HG03575 (cell line): Measurements from ENCODE around the gene GRID1.
"Not testable (repeated sequence)": the region's sequence is repeated elsewhere in the genome, so short reads cannot be mapped to it uniquely, and the experiment has no call there.

Experiments
- ATAC-seq: cut with Tn5 transposase; IDR thresholded peaks from one replicate; pipeline ENCODE4 v1.9.1; 2021; ENCODE audit not compliant: unreplicated experiment, insufficient number of reproducible peaks, low FRiP score; ENCODE audit errors: extremely low read depth

The GRID1 gene

DNA sequence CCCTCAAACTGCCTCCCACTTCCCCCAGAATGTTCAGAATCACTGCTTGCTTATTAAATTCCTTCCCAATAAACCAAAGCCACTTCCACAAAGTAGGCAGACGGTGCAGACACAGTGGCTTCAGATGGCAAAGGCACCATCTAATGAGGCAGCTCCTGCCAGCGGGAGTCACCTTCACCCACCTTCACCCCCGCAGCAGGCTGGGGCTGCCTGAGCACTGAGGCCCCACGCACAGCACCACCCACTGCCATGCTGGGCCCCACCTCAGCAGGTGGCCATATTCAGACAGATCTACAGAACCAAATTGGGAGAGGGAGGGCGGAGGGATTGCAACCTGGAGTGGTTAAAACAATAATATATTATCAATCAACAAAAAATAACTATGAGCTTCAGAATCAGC, 118.5 kb downstream of the GRID1 start:
- ATAC-seq: no peak

DNA sequence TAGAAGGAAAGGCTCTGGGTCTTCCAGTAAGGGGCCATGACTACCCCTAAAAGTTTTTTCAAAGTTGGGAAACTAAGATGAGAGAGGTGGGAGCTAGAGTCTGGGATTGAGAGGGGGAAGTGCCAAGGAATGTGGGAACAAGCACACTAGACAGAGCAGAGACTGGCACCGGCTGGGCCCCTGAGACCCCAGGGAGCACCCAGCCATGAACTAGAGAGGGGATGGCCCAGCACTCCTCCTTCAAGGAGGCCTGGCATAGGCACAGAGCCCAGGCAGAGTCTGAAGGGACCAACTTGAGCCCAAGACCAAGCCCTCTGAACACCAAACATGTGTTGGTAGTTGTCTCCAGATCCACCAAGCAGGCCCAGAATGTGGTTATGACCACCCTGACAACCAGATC, 119.0 kb downstream of the GRID1 start:
- ATAC-seq: no peak

DNA sequence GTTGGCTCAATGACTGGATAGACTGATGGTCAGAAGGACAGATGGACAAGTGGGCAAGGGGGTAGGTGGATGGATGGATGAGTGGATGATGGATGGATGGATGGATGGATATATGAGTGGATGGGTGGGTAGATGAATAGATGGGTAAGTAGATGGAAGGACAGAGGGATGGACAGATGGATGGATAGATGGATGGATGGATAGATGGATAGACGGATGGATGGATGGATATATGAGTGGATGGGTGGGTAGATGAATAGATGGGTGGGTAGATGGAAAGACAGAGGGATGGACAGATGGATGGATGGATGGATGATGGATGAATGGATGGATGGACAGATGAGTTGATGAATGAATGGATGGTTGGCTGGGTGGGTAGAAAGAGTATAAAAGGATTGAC, 119.5 kb downstream of the GRID1 start:
- ATAC-seq: no peak

DNA sequence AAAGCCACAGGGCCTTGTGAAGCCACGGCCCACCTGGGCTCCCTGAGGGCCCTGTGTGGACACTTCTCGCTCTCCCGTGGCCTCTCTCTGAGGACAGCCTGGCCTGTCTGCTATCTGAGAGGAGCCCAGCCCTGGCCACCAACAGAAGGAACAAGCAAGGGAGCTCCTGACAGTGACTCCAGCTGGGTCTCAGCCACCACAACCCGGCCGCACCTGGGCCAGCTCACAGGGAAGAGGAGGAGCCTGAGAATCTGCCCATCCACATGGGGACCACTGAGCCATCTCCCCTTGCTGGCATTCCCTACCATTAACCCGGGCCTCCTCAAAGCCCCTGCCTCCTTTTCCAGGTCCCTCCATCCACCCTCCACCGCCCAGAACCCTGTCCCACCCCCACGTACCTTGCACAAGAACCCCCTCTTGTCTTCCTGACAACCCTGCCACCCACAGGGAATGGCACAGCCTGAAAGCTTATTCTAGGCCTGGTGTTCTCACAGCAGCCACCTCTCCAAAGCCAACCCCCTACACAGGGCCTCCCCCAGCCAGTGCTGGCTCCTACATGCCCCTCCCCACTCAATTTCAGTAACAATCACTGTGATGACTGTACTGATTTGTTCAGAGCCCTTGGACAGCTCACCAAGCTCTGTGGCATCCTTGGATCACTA, 120.2 kb downstream of the GRID1 start:
- ATAC-seq: no peak

DNA sequence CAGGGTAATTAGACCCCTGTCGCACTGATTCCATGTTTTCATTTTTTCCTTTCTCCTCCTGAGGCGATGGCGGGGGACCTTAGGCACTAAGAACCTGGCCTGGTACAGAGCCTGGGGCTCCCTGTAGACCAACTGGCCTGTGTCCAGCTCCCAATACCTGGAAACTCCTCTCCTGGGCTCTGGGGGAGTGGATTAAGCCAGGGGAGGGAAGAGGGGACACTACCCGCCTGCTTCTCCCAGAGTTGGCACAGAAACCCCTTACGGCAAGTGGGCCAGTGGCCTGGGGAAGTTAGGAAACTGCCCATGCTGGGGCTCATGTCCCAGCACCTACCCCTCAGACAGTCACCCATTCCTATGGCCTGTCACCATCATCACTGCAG, 121.6 kb downstream of the GRID1 start:
- ATAC-seq: no peak

DNA sequence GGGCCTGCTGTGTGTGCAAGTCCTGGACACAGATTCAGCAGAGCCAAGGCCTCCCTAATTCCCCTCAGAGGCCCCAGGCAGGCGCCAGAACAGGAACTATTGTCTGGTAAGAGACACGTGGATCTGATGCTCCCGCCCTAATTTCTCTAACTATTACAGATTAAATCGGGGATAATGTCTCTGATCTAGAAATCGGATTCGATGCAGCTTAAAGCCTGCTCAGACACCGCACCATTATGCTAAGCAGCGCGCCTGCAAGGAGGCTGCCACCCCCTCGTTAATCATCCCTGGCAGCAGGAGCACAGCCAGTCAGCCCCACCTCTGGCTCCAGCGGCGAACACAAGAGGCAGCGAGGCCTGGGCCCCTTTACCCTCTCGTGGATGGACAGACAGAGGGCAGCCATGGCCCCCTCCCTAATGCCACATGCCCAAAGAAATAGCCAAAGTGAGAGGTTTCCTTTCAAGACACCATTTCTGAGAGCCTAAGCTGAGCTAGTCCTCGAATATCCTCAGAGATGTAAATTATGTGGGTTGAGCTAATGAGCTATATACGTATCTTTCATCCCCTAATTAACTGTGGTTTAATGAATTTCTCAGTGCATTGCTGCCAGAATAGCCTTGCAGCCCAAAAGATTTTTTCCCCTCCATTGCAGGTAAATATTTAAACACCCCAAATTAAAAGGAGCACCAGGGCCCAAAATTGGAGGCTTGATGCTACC, 122.1 kb downstream of the GRID1 start:
- no peak for ATAC-seq

DNA sequence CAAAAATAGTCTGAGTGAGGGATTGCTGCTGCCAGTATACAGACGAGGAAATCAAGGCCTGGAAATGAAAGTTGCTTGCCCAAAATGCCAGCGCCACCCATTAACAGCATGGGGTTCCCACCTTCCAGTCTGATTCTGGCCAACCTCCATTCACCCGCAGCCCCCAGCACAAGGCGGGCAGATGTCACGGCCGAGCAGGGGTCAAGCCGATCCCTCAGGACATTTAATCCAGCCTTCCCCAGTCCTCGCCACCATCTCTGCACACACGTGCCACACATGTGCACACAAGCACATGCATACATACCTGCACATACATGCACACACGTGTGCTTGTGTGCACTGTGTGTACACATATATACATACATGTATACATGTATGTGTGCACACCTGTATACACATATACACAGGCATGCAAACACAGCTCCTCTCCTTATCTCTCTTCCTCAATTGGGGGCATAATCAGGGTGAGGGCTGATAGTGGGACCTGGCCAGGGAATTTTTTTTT, 122.9 kb downstream of the GRID1 start:
- no peak for ATAC-seq

DNA sequence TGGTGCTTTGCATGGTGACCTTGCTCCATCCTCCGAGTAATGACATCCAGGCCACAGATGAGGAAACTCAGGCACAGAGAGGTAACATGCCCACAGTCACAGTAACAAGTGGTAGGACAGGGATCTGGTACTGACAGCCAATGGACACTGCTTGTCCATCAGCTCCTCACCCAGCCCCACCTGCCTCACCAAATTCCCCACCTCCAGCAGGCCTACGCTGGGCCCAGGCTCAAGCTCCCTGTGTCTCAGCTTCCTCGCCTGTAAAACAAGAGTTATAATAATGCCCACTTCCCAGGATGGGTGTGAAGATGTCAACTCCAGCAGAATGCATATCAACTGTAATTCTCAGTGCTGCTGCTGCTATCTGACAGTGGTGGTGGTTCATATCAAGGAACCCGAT, 123.8 kb downstream of the GRID1 start:
- ATAC-seq: no peak

DNA sequence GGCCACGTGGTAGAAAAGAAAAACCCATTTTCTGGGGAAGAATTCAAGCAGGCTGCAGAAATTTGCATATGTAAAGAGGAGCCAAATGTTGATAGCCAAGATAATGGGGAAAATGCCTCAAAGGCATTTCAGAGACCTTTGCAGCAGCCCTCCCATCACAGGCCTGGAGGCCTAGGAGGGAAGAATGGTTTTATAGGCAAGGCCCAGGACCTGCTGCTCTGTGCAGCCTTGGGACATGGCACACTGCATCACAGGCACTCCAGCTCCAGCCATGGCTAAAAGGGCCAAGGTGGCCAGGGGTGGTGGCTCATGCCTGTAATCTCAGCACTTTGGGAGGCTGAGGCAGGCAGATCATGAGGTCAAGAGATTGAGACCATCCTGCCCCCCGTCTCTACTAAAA, 128.5 kb downstream of the GRID1 start:
- not testable (repeated sequence) for ATAC-seq

DNA sequence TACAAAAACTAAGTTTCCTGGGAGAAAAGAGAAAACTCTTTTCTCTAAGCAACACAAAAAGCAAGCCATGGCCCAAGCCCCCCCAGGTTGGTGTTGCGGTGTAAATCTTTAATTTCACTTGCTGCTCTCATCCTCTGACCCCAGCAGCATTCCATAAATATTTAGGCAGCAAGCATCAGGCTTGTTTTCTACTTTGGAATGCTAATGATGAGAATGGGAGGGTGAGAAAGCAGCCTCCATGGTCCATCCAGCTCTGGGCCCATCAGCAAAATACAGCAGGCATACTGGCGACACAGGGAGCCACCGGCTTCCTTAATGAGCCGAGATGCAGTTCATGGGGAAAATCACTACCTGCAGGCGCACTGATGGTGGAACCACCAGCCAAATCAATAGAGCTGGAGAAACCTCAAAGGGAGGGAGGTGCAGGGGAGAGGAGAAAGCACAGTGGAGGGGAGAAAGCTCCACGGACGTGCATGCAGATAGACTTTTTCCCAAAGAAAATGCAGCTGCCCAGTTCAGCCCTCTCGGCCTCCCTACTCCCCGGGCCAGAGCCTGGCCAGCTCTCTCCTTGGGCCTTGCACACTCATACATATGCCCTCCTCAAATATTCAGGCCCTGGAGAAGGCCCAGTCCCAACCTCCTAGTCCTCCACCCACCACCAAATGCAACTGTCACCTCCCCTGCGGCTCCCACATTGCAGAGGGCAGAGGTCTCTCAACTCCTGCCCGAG, 131.9 kb downstream of the GRID1 start:
- ATAC-seq: no peak

DNA sequence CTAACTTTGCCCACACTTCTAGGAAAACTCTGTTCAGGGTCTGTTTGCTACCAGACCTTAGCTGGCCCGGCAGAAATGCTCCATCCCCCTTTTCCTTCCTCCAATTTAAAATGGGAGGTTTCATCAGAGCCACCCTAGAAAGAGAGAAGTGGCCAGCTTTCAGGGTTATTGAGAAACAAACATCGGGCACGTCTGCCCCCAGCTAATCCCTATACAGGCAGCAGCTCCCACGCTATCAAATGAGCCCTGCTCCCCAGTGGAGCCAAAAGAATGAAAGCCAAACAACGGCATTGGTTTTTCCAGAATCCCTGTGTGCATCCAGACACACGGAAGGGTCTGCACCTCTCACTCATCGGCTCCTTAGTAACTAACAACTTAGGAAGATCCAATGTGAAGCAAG, 132.5 kb downstream of the GRID1 start:
- no peak for ATAC-seq

DNA sequence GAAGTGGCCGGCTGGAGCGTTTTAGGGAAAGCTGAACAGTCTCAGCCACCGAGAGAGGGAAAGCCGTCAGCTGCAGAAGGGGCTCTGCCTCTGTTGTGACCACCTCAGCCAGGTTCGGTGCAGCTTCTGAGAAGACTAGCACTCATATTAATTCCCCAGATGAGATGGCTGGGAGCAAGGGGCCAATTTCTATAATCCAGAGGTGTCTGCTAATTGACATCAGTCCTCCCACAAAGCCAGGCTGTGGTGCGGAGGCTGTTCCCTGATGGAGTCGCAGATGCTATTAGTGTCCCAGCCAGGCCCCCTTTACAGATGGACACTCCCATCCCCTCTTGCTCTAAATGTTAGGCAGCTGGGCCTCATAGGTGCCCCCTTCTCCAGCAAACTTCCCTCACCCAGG, 133.5 kb downstream of the GRID1 start:
- ATAC-seq: no peak

DNA sequence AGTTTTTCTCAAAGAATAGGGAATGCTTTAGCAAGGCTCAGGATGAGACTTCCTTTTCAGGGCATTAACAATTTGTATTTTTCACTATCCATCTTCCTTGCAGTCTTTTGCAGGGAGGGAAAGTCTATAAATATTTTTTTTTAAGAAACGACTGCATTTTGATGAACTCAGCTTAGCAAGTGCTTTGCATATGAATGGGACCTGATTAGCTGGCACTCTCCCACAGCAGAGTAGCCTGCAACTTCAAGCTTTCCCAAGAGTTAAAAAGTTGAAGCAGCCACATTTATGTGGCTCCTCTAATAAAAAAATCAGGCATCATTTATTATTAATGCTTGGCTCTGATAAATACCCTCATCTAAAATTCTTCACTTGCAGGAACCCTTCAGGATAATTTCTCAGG, 134.0 kb downstream of the GRID1 start:
- no peak for ATAC-seq

DNA sequence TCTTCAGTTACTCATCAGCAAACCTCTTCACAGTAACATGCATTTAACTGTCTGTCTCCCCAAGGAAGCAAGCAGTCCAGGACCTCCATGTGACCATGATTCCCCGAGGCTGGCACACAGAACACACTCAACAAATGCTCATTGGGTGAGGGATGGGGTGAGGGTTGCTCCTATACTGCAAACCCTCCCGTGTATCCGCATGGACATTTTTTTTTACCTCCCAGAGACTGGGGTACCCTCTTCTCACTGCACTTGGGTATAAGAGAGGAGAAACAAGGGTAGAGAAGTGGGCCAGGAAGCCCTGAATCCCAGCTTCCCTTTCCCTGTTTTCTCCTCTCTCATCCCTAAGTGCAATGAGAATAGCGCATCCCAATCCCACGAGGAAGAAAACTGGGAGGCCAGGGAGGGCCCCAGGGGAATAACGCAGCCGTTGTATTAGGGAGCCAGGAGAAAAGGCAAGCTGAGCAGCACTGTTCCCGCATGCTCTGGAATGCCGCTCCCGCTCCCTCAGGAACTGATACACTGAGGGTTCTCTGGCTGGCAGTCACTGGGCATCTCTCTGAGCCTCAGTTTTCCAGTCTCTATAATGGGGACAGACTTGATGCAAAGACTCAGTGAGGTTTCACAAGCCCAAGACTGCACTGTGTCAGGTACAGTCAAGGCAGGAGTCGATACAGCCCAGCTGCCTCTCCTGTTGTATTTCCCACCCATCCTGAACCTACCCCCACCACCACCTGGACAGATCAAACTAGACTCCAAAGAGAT, 134.6 kb downstream of the GRID1 start:
- no peak for ATAC-seq

DNA sequence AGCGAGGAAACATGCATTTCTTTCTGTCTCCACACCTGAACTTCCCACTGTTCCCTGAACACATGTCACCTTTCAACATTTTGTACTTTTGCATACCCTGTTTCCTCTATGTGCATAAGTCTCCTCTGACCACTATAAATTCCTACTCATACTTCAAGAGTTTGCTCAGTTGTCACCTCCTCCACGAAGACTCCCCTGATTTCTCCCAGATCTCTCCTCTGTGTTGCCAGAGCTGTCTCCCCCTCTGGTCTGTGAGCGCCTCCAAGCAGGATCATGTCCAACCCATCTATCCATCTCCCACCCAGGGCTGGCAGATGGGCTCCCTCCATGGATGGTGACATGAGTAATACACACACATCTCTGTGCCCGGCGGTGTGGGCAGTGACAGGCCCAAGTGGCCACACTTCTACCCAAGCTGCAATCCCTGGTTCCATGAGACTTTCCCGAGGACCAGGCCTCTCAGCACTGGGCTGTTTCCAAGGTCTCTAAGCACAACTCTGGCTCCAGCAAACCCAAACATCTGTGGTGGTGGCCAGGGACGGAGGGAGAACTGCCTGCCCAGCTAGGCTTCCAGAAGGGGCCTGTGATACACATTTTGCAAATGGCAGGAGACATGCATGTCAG, 135.9 kb downstream of the GRID1 start:
- no peak for ATAC-seq

DNA sequence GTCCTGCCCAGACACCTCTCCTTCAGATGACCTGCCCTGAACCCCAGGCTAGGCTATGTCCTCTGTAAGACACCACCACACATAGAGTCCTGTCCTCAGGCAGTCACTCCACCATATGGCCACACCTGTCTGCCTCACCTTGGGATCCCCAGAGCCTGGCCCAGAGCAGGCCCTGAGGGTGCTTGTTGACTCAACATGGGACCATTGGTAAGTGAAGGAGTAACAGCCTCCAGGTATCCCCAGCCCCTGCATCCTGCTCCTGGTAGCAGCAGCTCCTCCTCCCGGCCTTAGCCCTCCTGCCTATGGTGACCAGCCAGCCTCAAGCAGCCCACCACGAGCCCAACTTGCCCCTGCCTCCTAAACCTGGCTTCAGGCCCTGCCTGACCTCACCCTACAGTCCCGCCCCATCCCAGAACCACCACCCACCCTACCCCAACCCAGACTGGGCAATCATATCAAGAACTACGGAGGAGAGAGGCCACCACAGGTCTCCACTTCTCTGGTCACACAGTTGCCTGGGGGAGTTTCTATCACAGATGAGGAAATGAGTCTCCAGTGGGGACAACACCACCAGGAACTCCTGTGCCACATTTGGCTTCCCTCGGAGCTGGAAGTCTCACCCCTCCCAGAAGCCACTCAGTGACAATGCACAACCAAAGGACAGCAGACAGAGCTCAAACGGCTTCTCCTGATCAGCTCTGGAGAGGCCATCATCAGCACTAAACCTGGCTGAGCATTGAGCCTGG, 136.6 kb downstream of the GRID1 start:
- no peak for ATAC-seq

DNA sequence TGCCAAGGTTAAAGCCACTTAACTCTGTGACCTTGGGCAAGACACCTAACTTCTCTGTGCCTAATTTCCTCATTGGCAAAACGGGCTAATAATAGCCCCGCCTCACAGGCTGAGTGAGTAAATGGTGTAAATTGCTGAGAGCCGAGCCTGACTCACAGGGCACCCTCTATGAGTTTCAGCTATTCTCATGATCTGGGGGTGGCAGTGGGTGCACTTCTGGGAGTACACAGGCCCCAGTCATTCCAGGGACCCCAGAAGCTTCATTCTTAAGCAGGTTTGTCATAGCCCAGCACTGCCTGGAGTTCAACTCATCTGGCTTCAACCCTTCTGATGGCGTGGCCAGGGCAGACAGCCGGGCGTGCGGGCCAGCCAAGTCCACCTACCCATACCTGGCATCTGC, 137.2 kb downstream of the GRID1 start:
- no peak for ATAC-seq

DNA sequence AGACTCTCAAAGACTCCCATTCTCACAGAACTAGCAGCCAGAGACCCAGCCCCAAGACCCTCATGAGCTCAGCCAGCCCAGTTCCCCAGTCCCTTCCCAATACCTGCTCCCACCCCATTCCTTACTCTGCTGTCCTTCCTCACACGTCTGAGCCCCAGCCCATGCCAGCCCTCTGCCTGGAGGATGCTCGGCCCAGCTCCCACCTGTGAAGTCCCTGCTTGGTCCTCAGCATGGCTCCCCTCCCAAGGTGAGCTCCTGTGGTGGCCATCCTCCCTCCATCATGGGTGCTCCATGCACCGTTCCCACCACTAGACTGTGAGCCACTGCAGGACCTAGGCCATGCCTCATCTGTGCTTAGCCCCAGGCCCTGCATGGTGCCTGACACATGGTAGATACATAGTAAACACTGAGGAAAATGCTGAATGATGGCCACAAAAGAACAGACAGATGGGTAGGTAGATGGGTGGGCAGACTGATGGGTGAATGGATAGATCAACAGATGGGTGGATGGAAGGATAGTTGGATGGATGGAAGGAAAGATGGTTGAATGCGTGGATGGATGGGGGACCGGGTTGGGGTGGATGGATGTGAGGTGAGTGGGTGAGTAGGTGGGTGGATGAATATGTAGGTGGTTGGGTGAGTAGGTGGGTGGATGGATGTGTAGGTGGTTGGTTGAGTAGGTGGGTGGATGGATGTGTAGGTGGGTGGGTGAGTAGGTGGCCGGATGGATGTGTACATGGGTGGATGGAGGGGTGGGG, 138.9 kb downstream of the GRID1 start:
- no peak for ATAC-seq
